PC-3 (cell line): ENCODE data around the gene CRADD. TPM values are rescaled to one million over a fixed set of nuclear protein-coding genes. Genes with fewer than 3 reads are reported as not detected.
"Not testable (repeated sequence)": the region's sequence is repeated elsewhere in the genome, so short reads cannot be mapped to it uniquely, and the experiment has no call there.

Experiments
- ATAC-seq: fragments of 200-7000 bp; cut with Tn5 transposase; 2 replicates; pipeline ENCODE4 v1.9.1; 2020; ENCODE audit warnings: mild to moderate bottlenecking, moderate library complexity
- BruUV-seq: library from RNA; stranded (reverse); fragments of 400-500 nt; replicated peaks from 2 replicates; lab custom pipeline; 2021; lab: Mats Ljungman, UMichigan
- CTCF ChIA-PET: fragments of 300-600 bp; sonication (Branson Sonifier 250); formaldehyde crosslinking; loops from one replicate; lab custom pipeline; 2022; ENCODE audit warnings: antibody characterized with exemption; lab: Charles Lee
- POLR2A ChIA-PET: fragments of 300-600 bp; sonication (Branson Sonifier 250); formaldehyde crosslinking; loops from one replicate; lab custom pipeline; 2022; ENCODE audit warnings: antibody characterized with exemption; ENCODE audit not compliant: unreplicated experiment; lab: Charles Lee
- DNase-seq: peaks from one replicate; pipeline ENCODE4 v3.0.0-alpha.2; 2015
- H2AFZ ChIP-seq: fragments of 300-600 bp; sonication (generic); 2 replicates; pipeline ENCODE4 v1.6.0; 2016; ENCODE audit warnings: antibody characterized with exemption, low read length
- H3F3A ChIP-seq: fragments of 300-600 bp; sonication (generic); one replicate; pipeline ENCODE4 v1.6.0; 2017; ENCODE audit warnings: antibody characterized with exemption, low read length, control low read depth, mild to moderate bottlenecking; ENCODE audit not compliant: unreplicated experiment
- H3K27ac ChIP-seq: fragments of 300-600 bp; sonication (generic); 2 replicates; pipeline ENCODE4 v1.5.1; 2016; ENCODE audit warnings: mild to moderate bottlenecking, low read length
- H3K27me3 ChIP-seq: fragments of 300-600 bp; sonication (generic); 2 replicates; pipeline ENCODE4 v1.6.1; 2016; ENCODE audit warnings: low read length, mixed read lengths
- H3K36me3 ChIP-seq: fragments of 300-600 bp; sonication (generic); 2 replicates; pipeline ENCODE4 v1.6.1; 2016; ENCODE audit warnings: low read depth, mixed run types, low read length, mixed read lengths
- H3K4me1 ChIP-seq: fragments of 300-600 bp; sonication (generic); 2 replicates; pipeline ENCODE4 v1.5.1; 2016; ENCODE audit warnings: low read length; ENCODE audit not compliant: insufficient read depth
- H3K4me2 ChIP-seq: fragments of 300-600 bp; sonication (generic); 2 replicates; pipeline ENCODE4 v1.6.0; 2016; ENCODE audit warnings: low read length
- H3K4me3 ChIP-seq: fragments of 300-600 bp; sonication (generic); 2 replicates; pipeline ENCODE4 v1.5.1; 2016; ENCODE audit warnings: mild to moderate bottlenecking, low read length, mixed read lengths
- H3K79me2 ChIP-seq: fragments of 300-600 bp; sonication (generic); 2 replicates; pipeline ENCODE4 v1.6.1; 2017; ENCODE audit warnings: low read length, mixed read lengths
- H3K9ac ChIP-seq: fragments of 300-600 bp; sonication (generic); 2 replicates; pipeline ENCODE4 v1.6.0; 2016; ENCODE audit warnings: mild to moderate bottlenecking, low read length
- H3K9me2 ChIP-seq: fragments of 300-600 bp; sonication (generic); replicated peaks from 2 replicates; pipeline ENCODE4 v1.6.1; 2016; ENCODE audit warnings: mixed run types, low read length, mixed read lengths
- H3K9me3 ChIP-seq: fragments of 300-600 bp; sonication (generic); 2 replicates; pipeline ENCODE4 v1.6.1; 2016; ENCODE audit warnings: low read length, mixed read lengths
- H4K20me1 ChIP-seq: fragments of 300-600 bp; sonication (generic); 2 replicates; pipeline ENCODE4 v1.6.1; 2016; ENCODE audit warnings: low read length, mixed read lengths
- EZH2 ChIP-seq: fragments of 300-600 bp; sonication (generic); IDR thresholded peaks from one replicate; pipeline ENCODE4 v1.6.1; 2017; ENCODE audit warnings: antibody characterized with exemption, mild to moderate bottlenecking, low read length; ENCODE audit not compliant: unreplicated experiment
- EZH2phosphoT487 ChIP-seq: fragments of 300-600 bp; sonication (generic); IDR thresholded peaks from 2 replicates; pipeline ENCODE4 v1.6.1; 2018; ENCODE audit warnings: mild to moderate bottlenecking, antibody characterized with exemption, low read length, borderline replicate concordance
- intact Hi-C: fragments of 100-400 bp; cut with micrococcal nuclease; formaldehyde crosslinking; loops from 2 replicates; pipeline ENCODE4 v1.9.0; 2023
- total RNA-seq: library from RNA; depleted of rRNA; stranded (reverse); fragments of >200 nt; gene quantifications from 2 replicates; pipeline ENCODE4 v1.2.3, GENCODE V29; 2014
- TF ChIP-seq, protein P1 (sequence below): fragments of 300-600 bp; sonication (generic); conservative IDR thresholded peaks from 2 replicates; pipeline ENCODE4 v1.5.1; 2017; ENCODE audit warnings: antibody characterized with exemption, low read depth, mild to moderate bottlenecking, low read length

The CRADD gene
- total RNA-seq, 1 experiment from 2014 or later = 11.4 TPM

GRCh38 chr12:93798279-93799151 lies 121.3 kb downstream of the CRADD start:
- Histone ChIP-seq H3K4me1 (no peaks in the 10 kb centered on the region), H4K20me1 (no peaks in the 10 kb centered on the region), H3K9me3 (no peaks in the 10 kb centered on the region), H3F3A (no peaks in the 10 kb centered on the region), H3K27ac (no peak overlapping the region), H3K4me3 (no peak overlapping the region), H3K4me2 (no peak overlapping the region), H3K36me3 (no peaks in the 10 kb centered on the region), H3K27me3 (no peaks in the 10 kb centered on the region), H3K9ac (no peak overlapping the region), H3K9me2 (no peaks in the 10 kb centered on the region), H2AFZ (no peak overlapping the region), H3K79me2 (no peaks in the 10 kb centered on the region)
- ChIA-PET POLR2A (interaction anchor here (0.6 kb wide), 2 partner anchors 302 to 306 kb away, joined by 3 to 4 read pairs; no protein-coding TSS in a partner anchor), CTCF (no interaction called here)
- BruUV-seq = no TSS peak
- TF ChIP-seq EZH2 (no peak), EZH2phosphoT487 (no peak)
- TF ChIP-seq, protein P1, sequence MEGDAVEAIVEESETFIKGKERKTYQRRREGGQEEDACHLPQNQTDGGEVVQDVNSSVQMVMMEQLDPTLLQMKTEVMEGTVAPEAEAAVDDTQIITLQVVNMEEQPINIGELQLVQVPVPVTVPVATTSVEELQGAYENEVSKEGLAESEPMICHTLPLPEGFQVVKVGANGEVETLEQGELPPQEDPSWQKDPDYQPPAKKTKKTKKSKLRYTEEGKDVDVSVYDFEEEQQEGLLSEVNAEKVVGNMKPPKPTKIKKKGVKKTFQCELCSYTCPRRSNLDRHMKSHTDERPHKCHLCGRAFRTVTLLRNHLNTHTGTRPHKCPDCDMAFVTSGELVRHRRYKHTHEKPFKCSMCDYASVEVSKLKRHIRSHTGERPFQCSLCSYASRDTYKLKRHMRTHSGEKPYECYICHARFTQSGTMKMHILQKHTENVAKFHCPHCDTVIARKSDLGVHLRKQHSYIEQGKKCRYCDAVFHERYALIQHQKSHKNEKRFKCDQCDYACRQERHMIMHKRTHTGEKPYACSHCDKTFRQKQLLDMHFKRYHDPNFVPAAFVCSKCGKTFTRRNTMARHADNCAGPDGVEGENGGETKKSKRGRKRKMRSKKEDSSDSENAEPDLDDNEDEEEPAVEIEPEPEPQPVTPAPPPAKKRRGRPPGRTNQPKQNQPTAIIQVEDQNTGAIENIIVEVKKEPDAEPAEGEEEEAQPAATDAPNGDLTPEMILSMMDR = no peak
- ATAC-seq (no peak), DNase-seq (no peak)
- intact Hi-C loops = no loop called here

- H3K4me1 ChIP-seq, BruUV-seq, CTCF ChIA-PET: not testable (repeated sequence)
Measured at GRCh38 chr12:93801666-93802065, 124.5 kb downstream of the CRADD start.

GRCh38 chr12:93802293-93802692 lies 125.1 kb downstream of the CRADD start:
- ChIA-PET POLR2A (no interaction called here), CTCF (no interaction called here)
- no TSS peak for BruUV-seq
- Histone ChIP-seq H3K36me3 (no peaks in the 10 kb centered on the region), H3K27me3 (no peaks in the 10 kb centered on the region), H4K20me1 (no peaks in the 10 kb centered on the region), H3K9ac (no peak overlapping the region), H3K4me1 (no peaks in the 10 kb centered on the region), H2AFZ (no peak overlapping the region), H3K9me2 (no peaks in the 10 kb centered on the region), H3K9me3 (no peaks in the 10 kb centered on the region), H3K79me2 (no peaks in the 10 kb centered on the region), H3F3A (no peaks in the 10 kb centered on the region), H3K4me3 (no peak overlapping the region), H3K27ac (no peak overlapping the region), H3K4me2 (no peak overlapping the region)
- no peak for DNase-seq
- ATAC-seq = no peak
- intact Hi-C loops = no loop called here
- TF ChIP-seq EZH2 = no peak
- TF ChIP-seq, protein P1 = no peak
- TF ChIP-seq EZH2phosphoT487 = no peak

More at GRCh38 chr12:93801666-93802065, 124.5 kb downstream of the CRADD start:
- POLR2A ChIA-PET, H3K9me2 ChIP-seq, H3K4me3 ChIP-seq, H3K9me3 ChIP-seq, H3K27ac ChIP-seq, H3K79me2 ChIP-seq, ATAC-seq, H2AFZ ChIP-seq, intact Hi-C loops, H4K20me1 ChIP-seq, H3K27me3 ChIP-seq, DNase-seq, H3F3A ChIP-seq, H3K9ac ChIP-seq, H3K36me3 ChIP-seq, H3K4me2 ChIP-seq: not testable (repeated sequence)
